Astrocyte (in vitro differentiated cells and primary cell): Measurements from ENCODE around the gene BHLHE23. TPM values are rescaled to one million over a fixed set of nuclear protein-coding genes. Genes with fewer than 3 reads are reported as not detected.

Source experiments
- DNase-seq: peaks from one replicate; pipeline ENCODE4 v3.0.0-alpha.2; 2010; ENCODE audit warnings: low read depth
- FAIRE-seq: peaks from 2 replicates; lab custom pipeline; 2011; peaks lifted over from hg19 to GRCh38; lab: Jason Lieb, UNC
- H2AFZ ChIP-seq: 2 replicates; pipeline ENCODE4 v1.6.0; 2012; ENCODE audit warnings: low read depth, low read length, inconsistent platforms
- H3K27ac ChIP-seq: 2 replicates; pipeline ENCODE4 v1.5.1; 2011; ENCODE audit warnings: low read depth, low read length, inconsistent platforms
- H3K27me3 ChIP-seq: 2 replicates; pipeline ENCODE4 v1.6.0; 2011; ENCODE audit warnings: low read length, inconsistent platforms; ENCODE audit not compliant: insufficient read depth
- H3K36me3 ChIP-seq: 2 replicates; pipeline ENCODE4 v1.5.1; 2011; ENCODE audit warnings: low read length, inconsistent platforms; ENCODE audit not compliant: insufficient read depth
- H3K4me1 ChIP-seq: 2 replicates; pipeline ENCODE4 v1.5.1; 2011; ENCODE audit warnings: low read length, inconsistent platforms; ENCODE audit not compliant: insufficient read depth
- H3K4me2 ChIP-seq: 2 replicates; pipeline ENCODE4 v1.6.0; 2012; ENCODE audit warnings: low read length, inconsistent platforms
- H3K4me3 ChIP-seq: 2 replicates; pipeline ENCODE4 v1.5.1; 2011; ENCODE audit warnings: low read depth, mild to moderate bottlenecking, low read length, inconsistent platforms; ENCODE audit not compliant: insufficient read depth
- H3K79me2 ChIP-seq: 2 replicates; pipeline ENCODE4 v1.6.0; 2012; ENCODE audit warnings: mild to moderate bottlenecking, low read length, inconsistent platforms; ENCODE audit not compliant: insufficient read depth
- H3K9ac ChIP-seq: 2 replicates; pipeline ENCODE4 v1.6.0; 2012; ENCODE audit warnings: mild to moderate bottlenecking, low read length, inconsistent platforms
- H3K9me3 ChIP-seq: 2 replicates; pipeline ENCODE4 v1.5.1; 2012; ENCODE audit warnings: low read depth, mild to moderate bottlenecking, low read length, inconsistent platforms; ENCODE audit not compliant: insufficient read depth
- H4K20me1 ChIP-seq: 2 replicates; pipeline ENCODE4 v1.6.0; 2012; ENCODE audit warnings: low read length, inconsistent platforms; ENCODE audit not compliant: insufficient read depth
- H3K27ac Mint-ChIP-seq: one replicate; pipeline ENCODE4 v1.8.0; 2021; ENCODE audit warnings: mild to moderate bottlenecking, mixed read lengths; ENCODE audit not compliant: unreplicated experiment
- H3K27me3 Mint-ChIP-seq: one replicate; pipeline ENCODE4 v1.8.0; 2021; ENCODE audit warnings: low read depth, mixed read lengths; ENCODE audit not compliant: unreplicated experiment
- H3K36me3 Mint-ChIP-seq: one replicate; pipeline ENCODE4 v1.8.0; 2021; ENCODE audit warnings: low read depth, mixed read lengths; ENCODE audit not compliant: unreplicated experiment
- H3K4me1 Mint-ChIP-seq: one replicate; pipeline ENCODE4 v1.8.0; 2021; ENCODE audit warnings: low read depth, mixed read lengths; ENCODE audit not compliant: unreplicated experiment
- H3K4me3 Mint-ChIP-seq: one replicate; pipeline ENCODE4 v1.8.0; 2021; ENCODE audit warnings: mild to moderate bottlenecking, moderate library complexity, mixed read lengths; ENCODE audit not compliant: unreplicated experiment
- H3K9me3 Mint-ChIP-seq: one replicate; pipeline ENCODE4 v1.8.0; 2021; ENCODE audit warnings: mild to moderate bottlenecking, mixed read lengths; ENCODE audit not compliant: unreplicated experiment
- CTCF ChIP-seq: IDR thresholded peaks from 2 replicates; pipeline ENCODE4 v1.5.1; 2011; ENCODE audit warnings: low read depth, mild to moderate bottlenecking, inconsistent platforms, low read length, moderate library complexity; ENCODE audit not compliant: insufficient read depth
- EZH2 ChIP-seq: IDR thresholded peaks from 2 replicates; pipeline ENCODE4 v1.6.1; 2012; ENCODE audit warnings: mild to moderate bottlenecking, low read length, inconsistent platforms; ENCODE audit not compliant: insufficient read depth
- total RNA-seq: library from RNA; stranded (reverse); gene quantifications from 2 replicates; pipeline ENCODE4 v1.2.1, GENCODE V29; 2021

Gene BHLHE23
- total RNA-seq, 1 donor from 2014 or later = not detected

GRCh38 chr20:63042448-63043071 is 35.8 kb upstream of the BHLHE23 start:
- no peaks in the 10 kb centered on the region for H3K4me1 Mint-ChIP-seq
- H3K9ac ChIP-seq = no peak overlapping the region
- H2AFZ ChIP-seq = no peak overlapping the region
- no peaks in the 10 kb centered on the region for H3K4me1 ChIP-seq
- no peak overlapping the region for H3K4me2 ChIP-seq
- no peaks in the 10 kb centered on the region for H3K9me3 ChIP-seq
- H4K20me1 ChIP-seq = no peaks in the 10 kb centered on the region
- no peak overlapping the region for H3K4me3 Mint-ChIP-seq
- H3K27ac Mint-ChIP-seq = no peak overlapping the region
- no peak overlapping the region for H3K27ac ChIP-seq
- no peak for FAIRE-seq
- peaks cover 67% of the 10 kb centered on the region for H3K27me3 Mint-ChIP-seq
- no peak for DNase-seq
- no peak for TF ChIP-seq EZH2
- no peak for TF ChIP-seq CTCF
- peaks cover 2% of the 10 kb centered on the region for H3K36me3 Mint-ChIP-seq
- no peaks in the 10 kb centered on the region for H3K79me2 ChIP-seq
- H3K36me3 ChIP-seq = no peaks in the 10 kb centered on the region
- peaks cover 5% of the 10 kb centered on the region for H3K9me3 Mint-ChIP-seq
- no peak overlapping the region for H3K4me3 ChIP-seq
- peaks cover 29% of the 10 kb centered on the region for H3K27me3 ChIP-seq

GRCh38 chr20:63041776-63042175 is 35.0 kb upstream of the BHLHE23 start:
- Histone ChIP-seq H3K36me3 (no peaks in the 10 kb centered on the region), H3K79me2 (no peaks in the 10 kb centered on the region), H3K27me3 (peaks cover 30% of the 10 kb centered on the region), H3K9me3 (no peaks in the 10 kb centered on the region), H3K9ac (no peak overlapping the region), H3K4me2 (no peak overlapping the region), H4K20me1 (no peaks in the 10 kb centered on the region), H3K27ac (no peak overlapping the region), H3K4me3 (no peak overlapping the region), H2AFZ (no peak overlapping the region), H3K4me1 (no peaks in the 10 kb centered on the region)
- Mint-ChIP-seq H3K4me3 (no peak overlapping the region), H3K27me3 (peaks cover 64% of the 10 kb centered on the region), H3K4me1 (no peaks in the 10 kb centered on the region), H3K9me3 (no peaks in the 10 kb centered on the region), H3K36me3 (no peaks in the 10 kb centered on the region), H3K27ac (no peak overlapping the region)
- no peak for DNase-seq
- no peak for TF ChIP-seq EZH2
- no peak for TF ChIP-seq CTCF
- no peak for FAIRE-seq

GRCh38 chr20:63037669-63038268 is 31.0 kb upstream of the BHLHE23 start:
- Mint-ChIP-seq H3K27ac (no peak overlapping the region), H3K4me1 (peaks cover 2% of the 10 kb centered on the region), H3K9me3 (no peaks in the 10 kb centered on the region), H3K4me3 (no peak overlapping the region), H3K36me3 (no peaks in the 10 kb centered on the region), H3K27me3 (peaks cover 57% of the 10 kb centered on the region)
- H3K79me2 ChIP-seq = no peaks in the 10 kb centered on the region
- H2AFZ ChIP-seq = no peak overlapping the region
- DNase-seq = no peak
- H4K20me1 ChIP-seq = no peaks in the 10 kb centered on the region
- peaks cover 39% of the 10 kb centered on the region for H3K27me3 ChIP-seq
- H3K4me1 ChIP-seq = no peaks in the 10 kb centered on the region
- H3K4me3 ChIP-seq = no peak overlapping the region
- H3K9me3 ChIP-seq = no peaks in the 10 kb centered on the region
- FAIRE-seq = no peak
- no peak overlapping the region for H3K27ac ChIP-seq
- no peak overlapping the region for H3K4me2 ChIP-seq
- H3K9ac ChIP-seq = no peak overlapping the region
- no peaks in the 10 kb centered on the region for H3K36me3 ChIP-seq
- TF ChIP-seq CTCF (no peak), EZH2 (no peak)
